ENCODE measurements around the gene PLEK.

DNA sequence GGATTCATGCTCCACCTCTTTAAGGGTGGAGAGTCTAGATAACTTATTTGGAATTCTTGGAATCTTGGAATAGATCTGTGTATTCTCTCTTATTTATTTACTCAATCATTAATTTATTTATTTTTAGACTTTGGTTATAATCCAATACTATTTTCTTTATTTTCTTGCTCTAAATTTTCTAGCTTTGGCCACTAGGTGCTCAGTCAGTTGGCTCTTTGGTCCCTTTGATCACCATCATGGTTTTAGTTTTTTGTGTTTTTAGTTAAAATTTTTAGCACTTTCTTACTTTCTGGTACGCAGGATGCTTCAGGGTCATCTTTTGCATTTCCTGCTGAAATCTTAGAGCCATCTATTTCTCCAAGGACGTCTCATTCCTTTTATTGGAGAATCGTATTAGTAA, 5.2 kb upstream of the PLEK start:
- TF ChIP-seq CTCF (IDR thresholded peaks at IDR 0.05; ENCODE audit: insufficient read depth, low read depth, low read length): no peak
- TF ChIP-seq EZH2 (IDR thresholded peaks at IDR 0.05; ENCODE audit: insufficient read depth, low read length): no peak
